Activated naive CD4-positive, alpha-beta T cell treated with anti-CD3 and anti-CD28 coated beads, Interleukin-2, amount 50 U/mL, for 24 hours (primary cell): ENCODE data around the gene SEMA7A.

Source experiments
- H3K27ac Mint-ChIP-seq: one replicate; pipeline ENCODE4 v1.8.0; 2021; ENCODE audit warnings: mild to moderate bottlenecking, mixed read lengths
- H3K27me3 Mint-ChIP-seq: one replicate; pipeline ENCODE4 v1.8.0; 2021; ENCODE audit warnings: mixed read lengths
- H3K36me3 Mint-ChIP-seq: one replicate; pipeline ENCODE4 v1.8.0; 2021; ENCODE audit warnings: mixed read lengths
- H3K4me1 Mint-ChIP-seq: one replicate; pipeline ENCODE4 v1.8.0; 2021; ENCODE audit warnings: mixed read lengths
- H3K4me3 Mint-ChIP-seq: one replicate; pipeline ENCODE4 v1.8.0; 2021; ENCODE audit warnings: mild to moderate bottlenecking, mixed read lengths
- H3K9me3 Mint-ChIP-seq: one replicate; pipeline ENCODE4 v1.8.0; 2021; ENCODE audit warnings: mixed read lengths

SEMA7A gene

GRCh38 chr15:74427607-74428441 lies 5.9 kb downstream of the SEMA7A start:
- Mint-ChIP-seq H3K27ac (peak overlapping the region; percentile 51), H3K36me3 (peaks cover 27% of the 10 kb centered on the region), H3K27me3 (no peaks in the 10 kb centered on the region), H3K4me1 (peaks cover 56% of the 10 kb centered on the region), H3K4me3 (peak overlapping the region; percentile 66), H3K9me3 (no peaks in the 10 kb centered on the region)

GRCh38 chr15:74426404-74427281 lies 7.1 kb downstream of the SEMA7A start:
- Mint-ChIP-seq H3K36me3 (peaks cover 22% of the 10 kb centered on the region), H3K27me3 (no peaks in the 10 kb centered on the region), H3K4me3 (peak overlapping the region; percentile 17), H3K4me1 (peaks cover 56% of the 10 kb centered on the region), H3K27ac (peak overlapping the region; percentile 15), H3K9me3 (no peaks in the 10 kb centered on the region)

GRCh38 chr15:74425630-74426029 lies 8.1 kb downstream of the SEMA7A start:
- Mint-ChIP-seq H3K4me1 (peaks cover 53% of the 10 kb centered on the region), H3K9me3 (no peaks in the 10 kb centered on the region), H3K36me3 (peaks cover 17% of the 10 kb centered on the region), H3K27ac (no peak overlapping the region), H3K27me3 (no peaks in the 10 kb centered on the region), H3K4me3 (no peak overlapping the region)

- Mint-ChIP-seq H3K36me3 (peaks cover 15% of the 10 kb centered on the region), H3K4me3 (no peak overlapping the region), H3K4me1 (peaks cover 52% of the 10 kb centered on the region), H3K9me3 (no peaks in the 10 kb centered on the region), H3K27me3 (no peaks in the 10 kb centered on the region), H3K27ac (no peak overlapping the region)
Measured at GRCh38 chr15:74424901-74425528, 8.7 kb downstream of the SEMA7A start.

- Mint-ChIP-seq H3K4me1 (peaks cover 45% of the 10 kb centered on the region), H3K36me3 (peaks cover 12% of the 10 kb centered on the region)
Measured at GRCh38 chr15:74423431-74424257, 10.1 kb downstream of the SEMA7A start.

GRCh38 chr15:74422652-74423430 lies 10.9 kb downstream of the SEMA7A start:
- Mint-ChIP-seq H3K4me1 (peaks cover 38% of the 10 kb centered on the region), H3K9me3 (no peaks in the 10 kb centered on the region), H3K36me3 (peaks cover 8% of the 10 kb centered on the region), H3K4me3 (no peak overlapping the region), H3K27me3 (no peaks in the 10 kb centered on the region), H3K27ac (no peak overlapping the region)

More at GRCh38 chr15:74423431-74424257, 10.1 kb downstream of the SEMA7A start:
- peak overlapping the region; percentile 46 for H3K27ac Mint-ChIP-seq
- no peaks in the 10 kb centered on the region for H3K9me3 Mint-ChIP-seq
- H3K4me3 Mint-ChIP-seq: peak overlapping the region; percentile 30
- no peaks in the 10 kb centered on the region for H3K27me3 Mint-ChIP-seq

GRCh38 chr15:74422265-74422651 lies 11.5 kb downstream of the SEMA7A start:
- Mint-ChIP-seq H3K4me1 (peaks cover 33% of the 10 kb centered on the region), H3K27ac (no peak overlapping the region), H3K36me3 (peaks cover 8% of the 10 kb centered on the region), H3K27me3 (no peaks in the 10 kb centered on the region), H3K4me3 (no peak overlapping the region), H3K9me3 (no peaks in the 10 kb centered on the region)

- peaks cover 10% of the 10 kb centered on the region for H3K36me3 Mint-ChIP-seq
- no peak overlapping the region for H3K4me3 Mint-ChIP-seq
- H3K9me3 Mint-ChIP-seq: no peaks in the 10 kb centered on the region
- peaks cover 30% of the 10 kb centered on the region for H3K4me1 Mint-ChIP-seq
- no peak overlapping the region for H3K27ac Mint-ChIP-seq
- no peaks in the 10 kb centered on the region for H3K27me3 Mint-ChIP-seq
Measured at GRCh38 chr15:74421302-74422245, 12.2 kb downstream of the SEMA7A start.

GRCh38 chr15:74420193-74420905 lies 13.4 kb downstream of the SEMA7A start:
- Mint-ChIP-seq H3K4me1 (peaks cover 30% of the 10 kb centered on the region), H3K4me3 (no peak overlapping the region), H3K27ac (peak overlapping the region; percentile 35), H3K27me3 (no peaks in the 10 kb centered on the region), H3K36me3 (peaks cover 15% of the 10 kb centered on the region), H3K9me3 (no peaks in the 10 kb centered on the region)

GRCh38 chr15:74419432-74419831 lies 14.3 kb downstream of the SEMA7A start:
- peak overlapping the region; percentile 84 for H3K27ac Mint-ChIP-seq
- H3K4me1 Mint-ChIP-seq: peaks cover 26% of the 10 kb centered on the region
- no peaks in the 10 kb centered on the region for H3K27me3 Mint-ChIP-seq

GRCh38 chr15:74418575-74419338 lies 15.0 kb downstream of the SEMA7A start:
- H3K4me3 Mint-ChIP-seq: no peak overlapping the region
- H3K27me3 Mint-ChIP-seq: no peaks in the 10 kb centered on the region
- H3K27ac Mint-ChIP-seq: peak overlapping the region; percentile 84
- H3K4me1 Mint-ChIP-seq: peaks cover 25% of the 10 kb centered on the region
- H3K36me3 Mint-ChIP-seq: peaks cover 15% of the 10 kb centered on the region
- no peaks in the 10 kb centered on the region for H3K9me3 Mint-ChIP-seq

More at GRCh38 chr15:74419432-74419831, 14.3 kb downstream of the SEMA7A start:
- no peak overlapping the region for H3K4me3 Mint-ChIP-seq
- no peaks in the 10 kb centered on the region for H3K9me3 Mint-ChIP-seq
- H3K36me3 Mint-ChIP-seq: peaks cover 14% of the 10 kb centered on the region

GRCh38 chr15:74417670-74418069 lies 16.1 kb downstream of the SEMA7A start:
- no peak overlapping the region for H3K4me3 Mint-ChIP-seq
- no peaks in the 10 kb centered on the region for H3K27me3 Mint-ChIP-seq
- H3K36me3 Mint-ChIP-seq: peaks cover 18% of the 10 kb centered on the region
- H3K4me1 Mint-ChIP-seq: peaks cover 23% of the 10 kb centered on the region
- no peak overlapping the region for H3K27ac Mint-ChIP-seq
- H3K9me3 Mint-ChIP-seq: no peaks in the 10 kb centered on the region
